Endothelial cell of umbilical vein (primary cell): ENCODE measurements around the gene B9D2. TPM values are rescaled to one million over a fixed set of nuclear protein-coding genes. Genes with fewer than 3 reads are reported as not detected.

Experiments
- BruUV-seq: library from RNA; stranded (reverse); fragments of 400-500 nt; replicated peaks from 2 replicates; lab custom pipeline; 2021; lab: Mats Ljungman, UMichigan
- CTCF ChIA-PET: fragments of 300-600, 350-600 bp; sonication (Branson Sonifier 250); formaldehyde crosslinking; loops from one replicate; lab custom pipeline; 2021; ENCODE audit warnings: antibody characterized with exemption, inconsistent platforms; lab: Charles Lee
- POLR2A ChIA-PET: fragments of 300-600, 350-600 bp; sonication (Branson Sonifier 250); formaldehyde crosslinking; loops from one replicate; lab custom pipeline; 2021; ENCODE audit warnings: antibody characterized with exemption, inconsistent platforms; lab: Charles Lee
- DNase-seq: peaks from one replicate; pipeline ENCODE4 v3.0.0-alpha.2; 2011; ENCODE audit warnings: low read depth, low spot score
- FAIRE-seq: peaks from 2 replicates; lab custom pipeline; 2011; peaks lifted over from hg19 to GRCh38; lab: Jason Lieb, UNC
- H2AFZ ChIP-seq: 2 replicates; pipeline ENCODE4 v1.6.0; 2012; ENCODE audit warnings: low read depth, low read length, control low read depth, inconsistent platforms
- H3K27ac ChIP-seq: 2 replicates; pipeline ENCODE4 v1.5.1; 2011; ENCODE audit warnings: low read depth, mild to moderate bottlenecking, control low read depth, low read length, moderate library complexity; ENCODE audit not compliant: insufficient read depth
- H3K27me3 ChIP-seq, 2 experiments: 2 replicates each; pipeline versions ENCODE4 v1.6.0 to v1.6.1; 2011; ENCODE audit warnings: low read length in 2 of 2, mixed read lengths in 1 of 2; ENCODE audit not compliant: control insufficient read depth in 2 of 2, insufficient read depth in 2 of 2
- H3K36me3 ChIP-seq, 2 experiments: 2 replicates in 1 of 2; 3 replicates in 1 of 2; pipeline ENCODE4 v1.5.1; 2011; ENCODE audit warnings: low read length in 2 of 2, mild to moderate bottlenecking in 1 of 2, moderate library complexity in 1 of 2; ENCODE audit not compliant: control insufficient read depth in 2 of 2, insufficient read depth in 2 of 2; ENCODE audit errors: extremely low read depth in 1 of 2
- H3K4me1 ChIP-seq: 3 replicates; pipeline ENCODE4 v1.5.1; 2011; ENCODE audit warnings: mild to moderate bottlenecking, low read length; ENCODE audit not compliant: control insufficient read depth, insufficient read depth; ENCODE audit errors: extremely low read depth
- H3K4me2 ChIP-seq: 2 replicates; pipeline ENCODE4 v1.6.1; 2011; ENCODE audit warnings: low read length, control low read depth, mixed read lengths; ENCODE audit not compliant: insufficient read depth
- H3K4me3 ChIP-seq, 3 experiments: fragments of 200-600 bp in 1 of 3; sonication (generic), shearing (Covaris generic) in 1 of 3; replicated peaks in 1 of 3; 2 replicates each; pipeline ENCODE4 v1.5.1; 2011 to 2016; ENCODE audit warnings: control low read depth in 3 of 3, low read length in 3 of 3, mild to moderate bottlenecking in 2 of 3, inconsistent platforms in 1 of 3, low read depth in 1 of 3, moderate library complexity in 1 of 3; ENCODE audit not compliant: insufficient read depth in 1 of 3
- H3K79me2 ChIP-seq: 2 replicates; pipeline ENCODE4 v1.6.0; 2012; ENCODE audit warnings: low read length, inconsistent platforms; ENCODE audit not compliant: control insufficient read depth, insufficient read depth
- H3K9ac ChIP-seq: replicated peaks from 2 replicates; pipeline ENCODE3; 2011; ENCODE audit warnings: low read length, control low read depth; ENCODE audit not compliant: insufficient read depth; ENCODE audit errors: extremely low read depth
- H3K9me1 ChIP-seq: replicated peaks from 3 replicates; pipeline ENCODE4 v1.6.0; 2011; ENCODE audit warnings: mild to moderate bottlenecking, low read length; ENCODE audit not compliant: control insufficient read depth, insufficient read depth; ENCODE audit errors: extremely low read depth
- H3K9me3 ChIP-seq: replicated peaks from 2 replicates; pipeline ENCODE4 v1.5.1; 2012; ENCODE audit warnings: low read length, inconsistent platforms; ENCODE audit not compliant: control insufficient read depth, insufficient read depth
- H4K20me1 ChIP-seq: replicated peaks from 2 replicates; pipeline ENCODE3; 2011; ENCODE audit warnings: mild to moderate bottlenecking, low read length; ENCODE audit not compliant: control insufficient read depth, insufficient read depth; ENCODE audit errors: extremely low read depth
- JUN ChIP-seq: IDR thresholded peaks from 2 replicates; pipeline ENCODE4 v1.6.1; 2011; ENCODE audit warnings: borderline replicate concordance, low read depth; ENCODE audit not compliant: insufficient read length, insufficient read depth
- MYC ChIP-seq: IDR thresholded peaks from one replicate; pipeline ENCODE4 v1.6.1; 2011; ENCODE audit warnings: mild to moderate bottlenecking, low read depth, low read length
- POLR2A ChIP-seq: IDR thresholded peaks from 2 replicates; pipeline ENCODE4 v1.6.1; 2012; ENCODE audit warnings: low read depth, mild to moderate bottlenecking, control low read depth, low read length
- POLR2AphosphoS5 ChIP-seq: IDR thresholded peaks from 2 replicates; pipeline ENCODE4 v1.6.1; 2012; ENCODE audit warnings: low read depth, mild to moderate bottlenecking, control low read depth, low read length, moderate library complexity; ENCODE audit not compliant: insufficient read depth
- dilution Hi-C: fragments of 300-500 bp; cut with MboI; formaldehyde crosslinking; loops from one replicate; pipeline ENCODE4 v1.15.0; 2019; ENCODE audit warnings: low sequenced_read_pairs; ENCODE audit not compliant: extremely low pct_ligation_motif_present
- intact Hi-C: fragments of 100-400 bp; cut with micrococcal nuclease; formaldehyde crosslinking; loops from one replicate; pipeline ENCODE4 v1.10.0; 2022
- polyA plus RNA-seq, 4 experiments: library from polyadenylated mRNA; depleted of rRNA in 3 of 4; stranded (reverse) in 3 of 4; unstranded in 1 of 4; fragments of >200 nt; gene quantifications; 2 replicates each; pipeline versions ENCODE4 v1.2.1 to v1.2.3, GENCODE V29; 2011 to 2012; ENCODE audit warnings: missing spikeins in 1 of 4
- total RNA-seq: library from RNA; stranded (reverse); gene quantifications from 2 replicates; pipeline ENCODE4 v1.2.3, GENCODE V29; 2021
- TF ChIP-seq, protein P1 (sequence below), 2 donors: IDR thresholded peaks; 1 replicate in 1 of 2; 2 replicates in 1 of 2; pipeline ENCODE4 v1.5.1; 2011; ENCODE audit warnings: low read length in 2 of 2, mild to moderate bottlenecking in 2 of 2, moderate library complexity in 2 of 2, control low read depth in 1 of 2, inconsistent platforms in 1 of 2, low read depth in 1 of 2; ENCODE audit not compliant: insufficient read depth in 1 of 2; ENCODE audit errors: extremely low read depth in 1 of 2

The B9D2 gene
- total and polyA plus RNA-seq, 2 donors (not counting 3 experiments of a cell fraction or from before 2014, with no cell fraction given): 12.2 to 23.9 TPM

DNA sequence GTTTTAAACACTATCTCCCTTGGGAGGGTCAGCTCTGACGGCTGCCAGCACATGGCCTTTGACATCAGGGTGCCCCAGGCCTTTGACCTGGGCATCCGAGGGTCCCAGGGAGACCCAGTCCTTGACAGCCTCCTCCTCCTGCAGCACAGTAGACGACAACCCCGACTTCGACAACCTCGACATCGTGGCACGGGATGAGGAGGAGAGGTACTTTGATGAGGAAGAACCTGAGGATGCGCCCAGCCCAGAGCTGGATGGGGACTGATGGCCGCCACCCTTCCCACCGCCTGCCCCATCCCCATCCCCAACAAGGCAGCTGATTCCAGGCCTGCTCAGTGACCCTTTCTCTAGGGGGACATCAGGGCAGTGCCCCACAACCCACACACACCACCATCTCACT, 41.5 kb downstream of the B9D2 start:
- Histone ChIP-seq H3K9me3 (no peaks in the 10 kb centered on the region), H3K9me1 (no peaks in the 10 kb centered on the region), H3K79me2 (peaks cover 9% of the 10 kb centered on the region), H3K9ac (peak overlapping the region; percentile 93), H3K27ac (peak overlapping the region; percentile 100), H3K27me3 (no peaks in the 10 kb centered on the region), H3K4me3 (no peak overlapping the region), H3K4me1 (peaks cover 53% of the 10 kb centered on the region), H3K36me3 (peaks cover 0 to 24% of the 10 kb centered on the region in 2 experiments), H4K20me1 (no peaks in the 10 kb centered on the region), H2AFZ (no peak overlapping the region), H3K4me2 (peak overlapping the region; percentile 29)
- TF ChIP-seq POLR2AphosphoS5 (peak; percentile 6), JUN (no peak)
- DNase-seq: no peak
- intact Hi-C loops (loop anchor here (2.0 to 5.0 kb wide), 3 partner anchors 74 to 250 kb away; partner anchors contain the start of genes BCKDHA and EXOSC5), dilution Hi-C loops (no loop called here)
- POLR2A ChIA-PET: no interaction called here
- no peak for FAIRE-seq
- no TSS peak for BruUV-seq
- CTCF ChIA-PET: interaction anchor here (0.8 to 3.9 kb wide), 18 partner anchors 12 to 247 kb away, joined by 3 to 65 read pairs (median 6); partner anchors contain the start of genes B3GNT8, B9D2, CCDC97 and DMAC2

DNA sequence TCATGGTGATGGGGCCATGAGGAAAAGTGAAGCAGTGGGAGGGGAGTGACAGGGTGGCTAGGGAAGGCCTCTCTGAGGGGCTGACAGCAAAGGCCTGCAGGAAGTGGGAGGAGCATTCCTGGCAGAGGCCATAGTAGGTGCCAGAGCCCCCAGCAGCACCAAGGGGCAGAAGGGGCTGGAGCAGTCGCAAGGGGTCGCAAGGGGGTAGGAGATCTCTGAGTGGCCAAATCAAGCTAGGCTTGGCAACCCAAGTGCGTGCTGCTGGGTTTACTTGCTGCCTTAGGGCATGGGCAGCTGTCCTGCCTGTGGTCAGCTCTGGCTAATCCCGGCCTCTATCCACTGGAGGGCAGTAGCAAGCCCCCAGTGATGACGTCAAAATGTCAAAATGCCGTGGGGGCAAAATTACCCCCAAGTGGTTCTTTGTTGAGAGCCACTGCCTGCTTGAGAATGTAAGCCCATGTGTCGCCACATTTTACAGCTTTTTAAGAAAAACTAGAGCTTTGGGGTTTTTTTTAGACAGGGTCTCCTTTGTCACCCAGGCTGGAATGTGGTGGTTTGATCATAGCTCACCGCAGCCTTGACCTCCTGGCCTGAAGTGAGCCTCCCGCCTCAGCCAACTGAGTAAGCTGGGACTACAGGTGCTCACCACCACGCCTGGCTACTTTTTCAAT, 42.2 kb downstream of the B9D2 start:
- H3K9me1 ChIP-seq: no peaks in the 10 kb centered on the region
- CTCF ChIA-PET: interaction anchor here (0.6 to 3.6 kb wide), 21 partner anchors 11 to 248 kb away, joined by 3 to 65 read pairs (median 5); partner anchors contain the start of genes B3GNT8, CCDC97, DMAC2 and TGFB1
- no peaks in the 10 kb centered on the region for H4K20me1 ChIP-seq
- TF ChIP-seq, protein P1, sequence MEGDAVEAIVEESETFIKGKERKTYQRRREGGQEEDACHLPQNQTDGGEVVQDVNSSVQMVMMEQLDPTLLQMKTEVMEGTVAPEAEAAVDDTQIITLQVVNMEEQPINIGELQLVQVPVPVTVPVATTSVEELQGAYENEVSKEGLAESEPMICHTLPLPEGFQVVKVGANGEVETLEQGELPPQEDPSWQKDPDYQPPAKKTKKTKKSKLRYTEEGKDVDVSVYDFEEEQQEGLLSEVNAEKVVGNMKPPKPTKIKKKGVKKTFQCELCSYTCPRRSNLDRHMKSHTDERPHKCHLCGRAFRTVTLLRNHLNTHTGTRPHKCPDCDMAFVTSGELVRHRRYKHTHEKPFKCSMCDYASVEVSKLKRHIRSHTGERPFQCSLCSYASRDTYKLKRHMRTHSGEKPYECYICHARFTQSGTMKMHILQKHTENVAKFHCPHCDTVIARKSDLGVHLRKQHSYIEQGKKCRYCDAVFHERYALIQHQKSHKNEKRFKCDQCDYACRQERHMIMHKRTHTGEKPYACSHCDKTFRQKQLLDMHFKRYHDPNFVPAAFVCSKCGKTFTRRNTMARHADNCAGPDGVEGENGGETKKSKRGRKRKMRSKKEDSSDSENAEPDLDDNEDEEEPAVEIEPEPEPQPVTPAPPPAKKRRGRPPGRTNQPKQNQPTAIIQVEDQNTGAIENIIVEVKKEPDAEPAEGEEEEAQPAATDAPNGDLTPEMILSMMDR (IDR thresholded peaks at IDR 0.05; ENCODE audit: extremely low read depth in 1 of 2, insufficient read depth in 1 of 2, low read depth in 1 of 2, low read length in 2 of 2): peak; percentile 83 to 89
- TF ChIP-seq POLR2A: peak; percentile 38
- no peak for TF ChIP-seq MYC
- dilution Hi-C loops: no loop called here
- FAIRE-seq (peak; percentile 61), DNase-seq (peak; percentile 76)
- H3K4me3 ChIP-seq: no peak overlapping the region
- H3K27me3 ChIP-seq: no peaks in the 10 kb centered on the region
- intact Hi-C loops: loop anchor here (1.0 to 5.0 kb wide), 4 partner anchors 75 to 251 kb away; partner anchors contain the start of genes BCKDHA and EXOSC5
- no peak overlapping the region for H3K4me2 ChIP-seq
- H3K36me3 ChIP-seq: peaks cover 6 to 31% of the 10 kb centered on the region in 2 experiments
- H3K79me2 ChIP-seq: peaks cover 4% of the 10 kb centered on the region
- H3K9ac ChIP-seq: peak overlapping the region; percentile 93
- no peaks in the 10 kb centered on the region for H3K9me3 ChIP-seq
- no TSS peak for BruUV-seq
- no peak overlapping the region for H2AFZ ChIP-seq
- H3K27ac ChIP-seq: peak overlapping the region; percentile 100
- H3K4me1 ChIP-seq: peaks cover 46% of the 10 kb centered on the region
- POLR2A ChIA-PET: interaction anchor here (0.6 to 0.9 kb wide), 2 partner anchors 12 to 31 kb away, joined by 4 to 7 read pairs; partner anchors contain the start of gene CCDC97
